GM12892 (cell line): ENCODE data around the gene TMEM259.

Experiments used
- POLR2A ChIP-seq: IDR thresholded peaks from 2 replicates; pipeline ENCODE4 v1.6.1; 2011; ENCODE audit warnings: low read depth, low read length, control low read depth
- POLR2AphosphoS5 ChIP-seq: IDR thresholded peaks from 2 replicates; pipeline ENCODE4 v1.6.1; 2011; ENCODE audit warnings: low read depth, low read length, control low read depth

DNA sequence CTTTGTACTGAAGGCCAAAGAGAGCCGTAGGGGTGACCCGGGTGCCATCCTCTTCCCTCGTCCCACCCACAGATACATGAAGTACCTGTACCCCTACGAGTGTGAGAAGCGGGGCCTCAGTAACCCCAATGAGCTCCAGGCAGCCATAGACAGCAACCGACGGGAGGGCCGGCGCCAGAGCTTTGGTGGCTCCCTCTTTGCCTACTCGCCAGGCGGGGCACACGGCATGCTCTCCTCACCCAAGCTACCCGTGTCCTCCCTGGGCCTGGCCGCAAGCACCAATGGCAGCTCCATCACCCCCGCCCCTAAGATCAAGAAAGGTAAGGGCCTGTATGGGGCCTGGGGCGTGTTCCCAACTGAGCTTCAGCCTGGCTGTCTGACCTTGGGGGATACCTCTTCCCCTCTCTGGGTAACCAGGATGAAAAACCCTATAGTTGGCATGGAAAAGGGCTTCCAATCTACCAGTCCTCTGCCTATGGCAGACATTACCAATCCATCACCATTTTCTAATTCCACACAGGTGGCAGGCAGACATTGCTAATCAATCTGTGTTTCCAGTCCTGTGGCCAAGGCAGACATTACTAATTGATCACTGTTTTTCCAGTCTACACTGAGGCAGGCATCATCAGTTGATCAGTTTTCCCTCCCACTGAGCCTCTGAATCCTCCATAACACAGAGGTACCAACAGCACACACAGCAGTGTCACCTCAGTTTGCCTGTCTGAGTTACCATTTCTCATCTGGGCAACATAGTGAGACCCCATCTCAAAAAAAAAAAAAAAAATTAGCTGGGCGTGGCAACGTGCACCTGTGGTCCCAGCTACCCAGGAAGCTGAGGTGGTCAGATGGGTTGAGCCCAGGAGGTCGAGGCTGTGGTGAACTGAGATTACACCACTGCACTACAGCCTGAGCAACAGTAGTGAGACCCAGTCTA lies 55.9 kb downstream of the TMEM259 start:
- no peak for TF ChIP-seq POLR2A
- TF ChIP-seq POLR2AphosphoS5, result no peak
